ENCODE data around the gene KBTBD13.

- TF ChIP-seq, protein P1, sequence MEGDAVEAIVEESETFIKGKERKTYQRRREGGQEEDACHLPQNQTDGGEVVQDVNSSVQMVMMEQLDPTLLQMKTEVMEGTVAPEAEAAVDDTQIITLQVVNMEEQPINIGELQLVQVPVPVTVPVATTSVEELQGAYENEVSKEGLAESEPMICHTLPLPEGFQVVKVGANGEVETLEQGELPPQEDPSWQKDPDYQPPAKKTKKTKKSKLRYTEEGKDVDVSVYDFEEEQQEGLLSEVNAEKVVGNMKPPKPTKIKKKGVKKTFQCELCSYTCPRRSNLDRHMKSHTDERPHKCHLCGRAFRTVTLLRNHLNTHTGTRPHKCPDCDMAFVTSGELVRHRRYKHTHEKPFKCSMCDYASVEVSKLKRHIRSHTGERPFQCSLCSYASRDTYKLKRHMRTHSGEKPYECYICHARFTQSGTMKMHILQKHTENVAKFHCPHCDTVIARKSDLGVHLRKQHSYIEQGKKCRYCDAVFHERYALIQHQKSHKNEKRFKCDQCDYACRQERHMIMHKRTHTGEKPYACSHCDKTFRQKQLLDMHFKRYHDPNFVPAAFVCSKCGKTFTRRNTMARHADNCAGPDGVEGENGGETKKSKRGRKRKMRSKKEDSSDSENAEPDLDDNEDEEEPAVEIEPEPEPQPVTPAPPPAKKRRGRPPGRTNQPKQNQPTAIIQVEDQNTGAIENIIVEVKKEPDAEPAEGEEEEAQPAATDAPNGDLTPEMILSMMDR (IDR thresholded peaks at IDR 0.05): no peak
- no peak for TF ChIP-seq POLR2A (IDR thresholded peaks at IDR 0.05)
These were observed 48.2 kb upstream of the KBTBD13 start for GRCh38 chr15:65028338-65028737.
